ENCODE data around the gene EPHB2. TPM values are rescaled to one million over a fixed set of nuclear protein-coding genes. Genes with fewer than 3 reads are reported as not detected.

Gene EPHB2
- total RNA-seq, 1 donor from 2014 or later = 10.7 TPM

DNA sequence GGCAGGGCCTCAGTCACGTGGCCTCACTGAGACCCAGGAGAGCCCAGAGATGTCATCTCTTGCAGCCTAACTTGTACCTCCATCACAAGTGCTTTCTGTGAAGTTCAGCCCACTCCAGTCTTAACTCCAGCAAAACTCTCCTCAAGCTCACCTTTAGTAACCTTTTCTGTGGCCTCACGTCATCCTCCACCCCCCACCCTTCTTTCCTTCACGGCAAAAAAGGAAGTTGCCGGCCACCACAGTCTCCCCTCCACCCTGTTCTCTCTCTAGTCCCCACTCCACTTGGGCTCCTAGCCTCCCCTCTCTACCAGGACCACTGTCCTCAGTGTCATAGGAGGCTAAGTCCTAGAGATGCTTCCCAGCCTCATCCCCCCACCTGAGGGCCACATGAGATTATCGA lies 155.1 kb downstream of the EPHB2 start:
- Mint-ChIP-seq H3K4me1 (ENCODE audit: unreplicated experiment) (no peaks in the 10 kb centered on the region), H3K36me3 (ENCODE audit: low read depth, unreplicated experiment) (peaks cover 11% of the 10 kb centered on the region), H3K4me3 (ENCODE audit: unreplicated experiment) (peak overlapping the region; percentile 14), H3K27me3 (ENCODE audit: unreplicated experiment) (peaks cover 4% of the 10 kb centered on the region), H3K27ac (ENCODE audit: unreplicated experiment) (no peak overlapping the region), H3K9me3 (ENCODE audit: unreplicated experiment) (no peaks in the 10 kb centered on the region)
- DNase-seq (ENCODE audit: low spot score) = no peak
- no peak for TF ChIP-seq CTCF (IDR thresholded peaks at IDR 0.05; ENCODE audit: unreplicated experiment)

- no peak overlapping the region for H3K27ac Mint-ChIP-seq (ENCODE audit: unreplicated experiment)
- H3K4me3 Mint-ChIP-seq (ENCODE audit: unreplicated experiment) = no peak overlapping the region
- H3K36me3 Mint-ChIP-seq (ENCODE audit: low read depth, unreplicated experiment) = peaks cover 11% of the 10 kb centered on the region
- DNase-seq (ENCODE audit: low spot score) = no peak
- peaks cover 4% of the 10 kb centered on the region for H3K27me3 Mint-ChIP-seq (ENCODE audit: unreplicated experiment)
- no peak for TF ChIP-seq CTCF (IDR thresholded peaks at IDR 0.05; ENCODE audit: unreplicated experiment)
- no peaks in the 10 kb centered on the region for H3K4me1 Mint-ChIP-seq (ENCODE audit: unreplicated experiment)
- no peaks in the 10 kb centered on the region for H3K9me3 Mint-ChIP-seq (ENCODE audit: unreplicated experiment)
Measured at GRCh38 chr1:22866868-22867267, 156.2 kb downstream of the EPHB2 start.

DNA sequence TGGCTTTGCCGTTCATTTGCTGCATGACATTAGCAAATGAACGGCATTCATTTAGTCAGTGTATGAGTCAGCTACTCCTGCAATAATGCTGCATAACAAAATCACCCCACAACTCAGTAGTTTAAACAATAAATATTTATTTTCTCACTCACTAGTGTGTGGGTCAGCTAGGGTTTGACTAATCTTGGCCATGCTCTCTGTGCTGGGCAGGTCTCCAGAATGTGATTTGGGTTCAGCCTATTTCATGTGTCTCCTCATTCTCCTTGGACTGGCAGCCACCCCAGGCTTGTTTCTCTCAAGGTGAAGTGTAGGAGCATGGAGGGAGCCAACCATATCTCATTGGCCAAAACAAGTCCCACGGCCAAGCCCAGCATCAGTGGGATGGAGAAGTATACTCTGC lies 157.7 kb downstream of the EPHB2 start:
- Mint-ChIP-seq H3K27me3 (ENCODE audit: unreplicated experiment) (peaks cover 3% of the 10 kb centered on the region), H3K4me3 (ENCODE audit: unreplicated experiment) (no peak overlapping the region), H3K4me1 (ENCODE audit: unreplicated experiment) (no peaks in the 10 kb centered on the region), H3K27ac (ENCODE audit: unreplicated experiment) (no peak overlapping the region), H3K36me3 (ENCODE audit: low read depth, unreplicated experiment) (peaks cover 13% of the 10 kb centered on the region), H3K9me3 (ENCODE audit: unreplicated experiment) (no peaks in the 10 kb centered on the region)
- DNase-seq (ENCODE audit: low spot score) = no peak
- no peak for TF ChIP-seq CTCF (IDR thresholded peaks at IDR 0.05; ENCODE audit: unreplicated experiment)

GRCh38 chr1:22869325-22869724 lies 158.7 kb downstream of the EPHB2 start:
- Mint-ChIP-seq H3K27ac (ENCODE audit: unreplicated experiment) (no peak overlapping the region), H3K36me3 (ENCODE audit: low read depth, unreplicated experiment) (peaks cover 20% of the 10 kb centered on the region), H3K4me3 (ENCODE audit: unreplicated experiment) (no peak overlapping the region), H3K4me1 (ENCODE audit: unreplicated experiment) (no peaks in the 10 kb centered on the region), H3K9me3 (ENCODE audit: unreplicated experiment) (no peaks in the 10 kb centered on the region), H3K27me3 (ENCODE audit: unreplicated experiment) (peaks cover 3% of the 10 kb centered on the region)
- DNase-seq (ENCODE audit: low spot score) = no peak
- no peak for TF ChIP-seq CTCF (IDR thresholded peaks at IDR 0.05; ENCODE audit: unreplicated experiment)

- no peaks in the 10 kb centered on the region for H3K9me3 Mint-ChIP-seq (ENCODE audit: unreplicated experiment)
- peaks cover 7% of the 10 kb centered on the region for H3K4me1 Mint-ChIP-seq (ENCODE audit: unreplicated experiment)
- H3K36me3 Mint-ChIP-seq (ENCODE audit: low read depth, unreplicated experiment) = peaks cover 20% of the 10 kb centered on the region
- DNase-seq (ENCODE audit: low spot score) = no peak
- no peak overlapping the region for H3K4me3 Mint-ChIP-seq (ENCODE audit: unreplicated experiment)
- no peak overlapping the region for H3K27ac Mint-ChIP-seq (ENCODE audit: unreplicated experiment)
- TF ChIP-seq CTCF (IDR thresholded peaks at IDR 0.05; ENCODE audit: unreplicated experiment) = no peak
- peaks cover 3% of the 10 kb centered on the region for H3K27me3 Mint-ChIP-seq (ENCODE audit: unreplicated experiment)
Measured at GRCh38 chr1:22870201-22870871, 159.7 kb downstream of the EPHB2 start.

All from endothelial cell (in vitro differentiated cells).